ENCODE results near the gene ATG101.
A peak's percentile ranks its signal among the peaks of the same experiment; 100 is the strongest.

ATG101 gene

DNA sequence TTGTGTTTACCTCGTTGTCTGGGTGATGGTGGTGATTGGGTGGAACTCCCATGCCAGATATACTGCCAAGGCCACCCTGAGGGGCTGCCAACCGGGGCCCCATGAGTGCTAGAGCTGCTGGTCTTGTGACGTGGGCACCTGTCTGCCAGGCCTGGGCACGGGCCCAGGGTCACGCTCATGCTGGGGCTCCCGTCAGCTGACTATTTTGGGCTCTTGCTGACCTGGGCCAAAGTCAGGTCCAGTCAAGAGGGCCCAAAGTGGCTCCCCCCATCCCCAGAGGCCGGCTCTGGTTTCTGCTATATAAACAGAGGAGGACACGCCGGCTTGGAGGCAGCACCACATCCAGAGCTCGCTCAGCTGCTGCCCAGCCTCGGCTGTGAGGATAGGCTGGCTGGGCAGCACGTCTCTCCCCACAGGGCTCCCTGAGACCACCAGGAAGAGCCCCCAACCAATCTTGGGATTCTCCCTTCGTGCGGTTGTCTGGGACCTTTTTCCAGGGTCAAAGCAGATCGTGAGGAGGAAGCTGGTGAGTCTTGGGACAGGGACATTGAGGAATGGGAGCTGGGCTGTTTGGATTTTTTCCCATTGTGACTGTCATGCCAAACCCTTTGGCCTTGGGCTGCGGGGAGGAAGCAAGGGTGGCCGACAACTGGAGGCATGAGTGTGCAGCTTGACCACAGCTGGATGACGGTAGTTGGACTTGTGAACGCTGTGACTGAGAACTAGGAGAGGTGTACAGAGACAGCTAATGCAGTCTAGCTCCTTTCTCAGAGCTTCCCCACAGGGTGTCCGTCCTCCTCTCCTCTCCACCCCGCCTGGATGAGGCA, 26.2 kb upstream of the ATG101 start:
- peak overlapping the region; percentile 52 for H3K27ac ChIP-seq
- TF ChIP-seq CTCF (conservative IDR thresholded peaks at IDR 0.05), result no peak

DNA sequence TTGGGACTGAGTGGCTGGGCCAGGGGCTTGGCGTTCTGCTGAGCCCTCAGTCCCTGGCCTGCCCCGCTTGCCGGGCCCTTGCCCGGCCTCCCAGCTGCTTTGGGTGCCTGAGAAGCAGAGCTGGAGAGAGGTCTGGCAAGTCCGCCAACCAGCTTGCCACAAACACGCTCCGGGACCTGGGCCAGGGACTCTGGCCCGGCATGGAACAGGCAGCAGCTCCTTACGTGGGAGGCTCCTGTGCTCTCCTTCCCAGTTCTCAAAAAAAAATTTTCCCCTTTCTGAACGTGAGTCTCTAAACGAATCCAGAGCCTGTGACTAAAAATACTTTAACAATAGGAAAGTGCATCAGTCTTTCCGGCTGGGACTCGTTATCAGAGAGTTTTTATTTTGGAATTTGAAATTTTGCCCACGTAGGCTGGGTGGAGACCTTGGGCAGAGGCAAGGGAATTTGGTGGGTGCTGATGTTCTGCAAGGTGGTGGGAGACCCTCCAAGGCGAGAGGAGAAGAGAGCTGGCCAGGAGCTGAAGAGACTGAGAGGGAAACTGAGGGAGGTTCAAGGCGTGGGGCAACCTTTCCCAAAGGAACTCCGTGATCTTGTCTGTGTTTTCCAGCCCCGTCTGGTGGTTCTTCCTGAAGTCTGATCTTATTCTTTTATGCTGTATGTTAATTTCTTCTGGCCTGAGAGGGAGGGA, 25.3 kb upstream of the ATG101 start:
- no peak for TF ChIP-seq CTCF (conservative IDR thresholded peaks at IDR 0.05)
- H3K27ac ChIP-seq, result peak overlapping the region; percentile 52

DNA sequence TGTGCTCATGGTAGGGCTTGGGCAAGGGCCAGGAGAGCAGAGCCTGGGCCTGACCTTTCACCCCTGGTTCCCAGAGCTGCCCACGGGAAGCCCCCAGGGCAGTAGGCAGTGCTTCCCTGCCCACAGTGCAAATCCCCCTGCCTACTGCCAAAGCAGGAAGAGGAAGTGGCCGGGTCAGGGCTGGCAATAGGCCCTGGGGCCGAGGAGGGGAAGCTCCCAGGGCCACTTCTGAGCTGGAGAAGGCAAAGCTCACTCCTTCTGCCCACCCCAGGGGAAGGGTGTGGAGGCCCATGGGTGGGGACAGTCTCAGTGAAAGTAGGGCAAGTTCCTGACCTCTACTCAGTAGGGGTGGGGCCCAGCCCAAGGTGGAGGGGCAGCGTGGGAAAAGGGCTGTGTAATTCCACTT, 24.0 kb upstream of the ATG101 start:
- TF ChIP-seq CTCF (conservative IDR thresholded peaks at IDR 0.05), result no peak
- H3K27ac ChIP-seq, result peak overlapping the region; percentile 5; the same call in 1 of the 2 replicates

GRCh38 chr12:52046859-52047258, 22.9 kb upstream of the ATG101 start:
- no peak for TF ChIP-seq CTCF (conservative IDR thresholded peaks at IDR 0.05)
- H3K27ac ChIP-seq, result no peak overlapping the region

DNA sequence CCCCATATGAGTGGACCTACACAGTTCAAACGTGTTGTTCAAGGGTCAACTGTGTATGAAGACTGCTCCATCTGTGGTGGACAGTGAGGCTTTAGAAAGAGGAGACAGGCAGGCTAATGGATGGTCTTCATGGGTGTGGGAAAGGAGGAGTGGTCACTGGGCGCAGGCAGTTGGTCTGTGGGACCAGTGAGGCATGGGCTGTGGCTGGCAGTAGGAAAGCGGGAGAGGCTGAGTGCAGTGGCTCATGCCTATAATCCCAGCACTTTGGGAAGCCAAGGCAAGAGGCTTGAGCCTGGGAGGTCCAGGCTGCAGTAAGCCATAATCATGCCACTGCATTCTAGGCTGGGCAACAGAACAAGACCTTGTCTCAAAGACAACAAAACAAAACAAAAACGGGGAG, 20.5 kb upstream of the ATG101 start:
- no peak for TF ChIP-seq CTCF (conservative IDR thresholded peaks at IDR 0.05)
- peak overlapping the region; percentile 98 for H3K27ac ChIP-seq

GRCh38 chr12:52049688-52050087, 20.1 kb upstream of the ATG101 start:
- H3K27ac ChIP-seq, result peak overlapping the region; percentile 98
- TF ChIP-seq CTCF (conservative IDR thresholded peaks at IDR 0.05), result no peak

DNA sequence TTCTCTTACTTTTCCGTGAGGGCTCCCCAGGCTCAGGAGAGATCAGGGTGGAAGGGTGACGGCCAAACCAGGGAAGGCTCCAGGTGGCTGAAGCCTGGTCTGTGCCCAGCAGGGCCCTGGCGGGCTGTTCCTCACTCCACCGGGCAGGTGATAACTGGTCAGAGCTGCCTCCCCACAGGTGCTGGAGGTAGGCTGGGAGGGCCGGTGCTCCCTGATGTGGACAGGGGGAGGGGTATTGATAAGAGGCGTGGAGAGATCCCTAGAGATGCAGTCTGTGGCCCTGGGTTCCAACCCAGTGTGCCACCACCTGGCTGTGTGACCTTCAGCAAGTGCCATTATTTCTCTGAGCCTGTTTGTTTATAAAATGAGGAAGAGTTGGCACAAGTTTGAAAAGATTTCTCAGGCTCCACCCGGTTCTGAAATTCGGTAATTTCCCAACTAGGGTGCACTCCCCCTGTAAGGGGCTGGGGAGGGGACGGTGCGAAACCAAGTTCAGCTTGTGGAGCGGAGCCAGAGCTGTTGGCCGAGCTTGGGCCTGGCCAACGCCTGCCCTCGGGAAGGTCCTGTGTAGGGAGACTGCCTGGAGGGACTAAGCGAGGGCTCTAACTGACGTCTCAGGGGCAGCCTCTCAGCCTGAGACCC, 19.5 kb upstream of the ATG101 start:
- no peak for TF ChIP-seq CTCF (conservative IDR thresholded peaks at IDR 0.05)
- peak overlapping the region; percentile 98 for H3K27ac ChIP-seq
